ENCODE measurements around the gene TRDMT1.

Gene TRDMT1

DNA sequence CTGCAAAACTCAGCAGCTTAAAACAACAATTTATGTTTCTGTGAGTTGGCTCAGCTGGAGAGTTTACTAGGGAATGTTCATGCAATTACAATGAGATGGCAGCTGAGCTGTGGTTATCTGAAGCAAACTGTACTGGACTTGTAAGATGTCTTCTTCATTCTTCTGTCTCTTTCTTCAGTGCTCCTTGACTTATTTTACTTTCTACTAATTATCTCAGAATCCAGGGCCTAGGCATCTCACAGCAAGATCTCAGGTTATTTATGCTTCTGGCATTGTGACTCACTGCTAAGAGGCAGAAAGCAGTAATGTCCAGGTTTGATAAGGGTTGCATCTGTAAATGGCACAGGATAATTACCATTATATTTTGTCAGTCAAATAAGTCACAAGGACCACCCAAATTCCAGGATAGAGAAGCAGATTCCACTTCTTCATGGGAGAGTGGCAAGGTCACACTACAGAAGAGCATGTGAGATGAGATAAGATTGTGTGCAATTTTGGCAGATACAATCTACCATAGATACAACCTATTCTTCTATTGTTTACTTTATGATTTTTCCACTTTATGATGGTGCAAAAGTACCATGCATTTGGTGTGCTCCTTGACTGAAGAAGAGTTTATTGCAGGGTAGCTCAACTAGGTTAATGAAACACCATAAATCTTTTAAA lies 43.4 kb upstream of the TRDMT1 start:
- no peak for TF ChIP-seq CTCF (IDR thresholded peaks at IDR 0.05; ENCODE audit: unreplicated experiment in 3 of 3)
- no peaks in the 10 kb centered on the region for H3K36me3 Mint-ChIP-seq (ENCODE audit: low read depth)
- H3K4me3 Mint-ChIP-seq = no peak overlapping the region
- H3K4me1 Mint-ChIP-seq = no peaks in the 10 kb centered on the region
- peaks cover 10% of the 10 kb centered on the region for H3K9me3 Mint-ChIP-seq
- no peak overlapping the region for H3K27ac Mint-ChIP-seq
- no peaks in the 10 kb centered on the region for H3K27me3 Mint-ChIP-seq (ENCODE audit: low read depth)

DNA sequence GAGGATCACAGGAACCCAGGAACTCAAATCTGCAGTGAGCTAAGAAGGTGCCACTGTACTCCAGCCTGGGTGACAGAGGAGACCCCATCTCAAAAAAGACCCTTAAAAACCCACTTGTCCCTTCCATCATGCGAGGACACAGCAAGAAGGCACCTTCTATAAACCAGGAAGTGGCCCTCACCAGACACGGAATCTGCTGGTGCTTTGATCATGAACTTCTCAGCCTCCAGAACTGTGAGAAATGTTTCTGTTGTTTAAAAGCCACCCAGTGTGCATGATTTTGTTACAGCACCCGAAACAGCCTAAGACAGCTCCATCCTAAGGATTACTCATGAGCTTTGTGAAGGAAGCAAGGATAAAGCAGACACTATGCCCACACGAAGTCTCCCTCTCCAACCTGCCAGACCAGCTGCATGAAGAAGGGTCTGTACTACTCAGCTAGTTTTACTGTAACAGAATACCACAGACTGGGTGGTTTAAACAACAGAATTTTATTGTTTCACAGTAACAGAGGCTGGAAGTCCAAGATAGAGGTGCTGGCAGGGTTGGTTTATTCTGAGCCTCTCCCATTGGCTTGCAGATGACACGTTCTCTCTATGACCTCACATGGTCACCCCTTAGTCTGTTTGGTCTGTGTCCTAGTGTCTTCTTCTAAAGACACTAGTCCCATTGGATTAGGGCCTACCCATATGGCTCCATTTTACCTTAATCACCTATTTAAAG lies 40.3 kb upstream of the TRDMT1 start:
- Mint-ChIP-seq H3K27ac (no peak overlapping the region), H3K9me3 (peaks cover 10% of the 10 kb centered on the region), H3K4me3 (no peak overlapping the region), H3K36me3 (ENCODE audit: low read depth) (peaks cover 22% of the 10 kb centered on the region), H3K27me3 (ENCODE audit: low read depth) (no peaks in the 10 kb centered on the region), H3K4me1 (peaks cover 2% of the 10 kb centered on the region)
- TF ChIP-seq CTCF (IDR thresholded peaks at IDR 0.05; ENCODE audit: unreplicated experiment in 3 of 3) = no peak

- H3K4me3 Mint-ChIP-seq = no peak overlapping the region
- H3K4me1 Mint-ChIP-seq = peaks cover 14% of the 10 kb centered on the region
- H3K36me3 Mint-ChIP-seq (ENCODE audit: low read depth) = peaks cover 33% of the 10 kb centered on the region
- no peaks in the 10 kb centered on the region for H3K27me3 Mint-ChIP-seq (ENCODE audit: low read depth)
- H3K27ac Mint-ChIP-seq = no peak overlapping the region
- TF ChIP-seq CTCF (IDR thresholded peaks at IDR 0.05; ENCODE audit: unreplicated experiment in 3 of 3) = no peak
- H3K9me3 Mint-ChIP-seq = peaks cover 6% of the 10 kb centered on the region
Measured at GRCh38 chr10:17240616-17241015, 39.1 kb upstream of the TRDMT1 start.

- Mint-ChIP-seq H3K36me3 (ENCODE audit: low read depth) (peaks cover 38% of the 10 kb centered on the region), H3K9me3 (peaks cover 6% of the 10 kb centered on the region), H3K27me3 (ENCODE audit: low read depth) (no peaks in the 10 kb centered on the region), H3K4me3 (no peak overlapping the region), H3K27ac (no peak overlapping the region), H3K4me1 (peaks cover 19% of the 10 kb centered on the region)
- TF ChIP-seq CTCF (IDR thresholded peaks at IDR 0.05; ENCODE audit: unreplicated experiment in 3 of 3) = no peak
Measured at GRCh38 chr10:17240096-17240495, 38.6 kb upstream of the TRDMT1 start.

- Mint-ChIP-seq H3K27me3 (ENCODE audit: low read depth) (no peaks in the 10 kb centered on the region), H3K36me3 (ENCODE audit: low read depth) (peaks cover 44% of the 10 kb centered on the region), H3K4me3 (no peak overlapping the region), H3K4me1 (peaks cover 25% of the 10 kb centered on the region), H3K9me3 (peaks cover 6% of the 10 kb centered on the region), H3K27ac (peak overlapping the region; percentile 35 to 66 (median 39))
- TF ChIP-seq CTCF (IDR thresholded peaks at IDR 0.05; ENCODE audit: unreplicated experiment in 3 of 3) = no peak
Measured at GRCh38 chr10:17239345-17240085, 38.0 kb upstream of the TRDMT1 start.
